A673 (cell line): ENCODE results near the gene TAP1. TPM values are rescaled to one million over a fixed set of nuclear protein-coding genes. Genes with fewer than 3 reads are reported as not detected.

Experiments
- BruUV-seq: library from RNA; stranded (reverse); fragments of 400-500 nt; replicated peaks from 2 replicates; lab custom pipeline; 2021; lab: Mats Ljungman, UMichigan
- CTCF ChIA-PET: fragments of 300-600 bp; sonication (Branson Sonifier 250); formaldehyde crosslinking; loops from one replicate; lab custom pipeline; 2022; ENCODE audit warnings: antibody characterized with exemption; lab: Charles Lee
- POLR2A ChIA-PET: fragments of 300-600 bp; sonication (Branson Sonifier 250); formaldehyde crosslinking; loops from one replicate; lab custom pipeline; 2022; ENCODE audit warnings: antibody characterized with exemption; ENCODE audit not compliant: low non-redundant PET; lab: Charles Lee
- DNase-seq: peaks from one replicate; pipeline ENCODE4 v3.0.0-alpha.2; 2015; ENCODE audit warnings: low spot score
- H3K27ac ChIP-seq: fragments of 200-600 bp; sonication (generic); 2 replicates; pipeline ENCODE4 v1.5.1; 2016; ENCODE audit warnings: mixed run types, low read depth, mild to moderate bottlenecking, mixed read lengths, antibody characterized with exemption, low read length; ENCODE audit not compliant: poor library complexity, severe bottlenecking
- H3K27me3 ChIP-seq: fragments of 200-600 bp; sonication (generic); replicated peaks from 2 replicates; pipeline ENCODE4 v1.6.1; 2017; ENCODE audit warnings: mixed run types, low read depth, mild to moderate bottlenecking, mixed read lengths, antibody characterized with exemption, low read length; ENCODE audit not compliant: insufficient read depth, poor library complexity
- H3K36me3 ChIP-seq: fragments of 200-600 bp; sonication (generic); 2 replicates; pipeline ENCODE4 v1.6.1; 2016; ENCODE audit warnings: mixed run types, mild to moderate bottlenecking, mixed read lengths, antibody characterized with exemption, low read length; ENCODE audit not compliant: insufficient read depth, poor library complexity, severe bottlenecking
- H3K4me1 ChIP-seq: fragments of 200-600 bp; sonication (generic); 2 replicates; pipeline ENCODE4 v1.6.1; 2017; ENCODE audit warnings: mixed run types, mild to moderate bottlenecking, mixed read lengths, antibody characterized with exemption, low read length; ENCODE audit not compliant: insufficient read depth, poor library complexity, severe bottlenecking
- H3K4me3 ChIP-seq: fragments of 200-600 bp; sonication (generic); 2 replicates; pipeline ENCODE4 v1.5.1; 2016; ENCODE audit warnings: low read depth, mixed run types, mild to moderate bottlenecking, mixed read lengths, low read length; ENCODE audit not compliant: poor library complexity, severe bottlenecking
- H3K9me3 ChIP-seq: fragments of 200-600 bp; sonication (generic); 2 replicates; pipeline ENCODE4 v1.6.1; 2016; ENCODE audit warnings: mixed run types, low read depth, mild to moderate bottlenecking, mixed read lengths, antibody characterized with exemption, low read length; ENCODE audit not compliant: poor library complexity, severe bottlenecking
- CTCF ChIP-seq: fragments of 300-800, 200-600 bp; sonication (generic); conservative IDR thresholded peaks from 2 replicates; pipeline ENCODE4 v1.5.1; 2017; ENCODE audit warnings: low read depth, mild to moderate bottlenecking, antibody characterized with exemption, low read length, moderate library complexity, mixed read lengths
- EZH2 ChIP-seq: fragments of 200-600 bp; sonication (generic); IDR thresholded peaks from 2 replicates; pipeline ENCODE4 v1.6.1; 2017; ENCODE audit warnings: borderline replicate concordance, low read depth, mild to moderate bottlenecking, mixed read lengths, antibody characterized with exemption, low read length; ENCODE audit not compliant: poor library complexity, severe bottlenecking
- intact Hi-C: fragments of 100-400 bp; cut with micrococcal nuclease; formaldehyde crosslinking; loops from one replicate; pipeline ENCODE4 v1.10.0; 2022; ENCODE audit not compliant: unreplicated experiment
- total RNA-seq: library from RNA; stranded (reverse); gene quantifications from 2 replicates; pipeline ENCODE4 v1.2.3, GENCODE V29; 2021

Gene TAP1
- total RNA-seq, 1 experiment from 2014 or later = 12.3 TPM

GRCh38 chr6:32888576-32888975 is 35.1 kb upstream of the TAP1 start:
- ChIA-PET POLR2A (interaction anchor here (0.7 kb wide), 1 partner anchor 33 kb away, joined by 3 read pairs; no protein-coding TSS in a partner anchor), CTCF (no interaction called here)
- no TSS peak for BruUV-seq
- Histone ChIP-seq H3K4me3 (no peak overlapping the region), H3K36me3 (no peaks in the 10 kb centered on the region), H3K27ac (no peak overlapping the region), H3K9me3 (no peaks in the 10 kb centered on the region), H3K27me3 (no peaks in the 10 kb centered on the region), H3K4me1 (peaks cover 5% of the 10 kb centered on the region)
- intact Hi-C loops = no loop called here
- DNase-seq = no peak
- no peak for TF ChIP-seq EZH2
- TF ChIP-seq CTCF = no peak

- Histone ChIP-seq H3K9me3 (no peaks in the 10 kb centered on the region), H3K27me3 (no peaks in the 10 kb centered on the region), H3K27ac (no peak overlapping the region), H3K36me3 (no peaks in the 10 kb centered on the region), H3K4me3 (no peak overlapping the region), H3K4me1 (peaks cover 5% of the 10 kb centered on the region)
- DNase-seq = no peak
- BruUV-seq = no TSS peak
- TF ChIP-seq EZH2 (no peak), CTCF (no peak)
- CTCF ChIA-PET = no interaction called here
- intact Hi-C loops = loop anchor here (2.0 kb wide), 1 partner anchor 65 kb away; the partner anchor contains the start of gene HLA-DMA
- POLR2A ChIA-PET = no interaction called here
These were observed 34.1 kb upstream of the TAP1 start for GRCh38 chr6:32887616-32888015.

GRCh38 chr6:32886681-32887383 is 33.3 kb upstream of the TAP1 start:
- POLR2A ChIA-PET = interaction anchor here (0.7 kb wide), 1 partner anchor 94 kb away, joined by 3 read pairs; no protein-coding TSS in a partner anchor
- no peak overlapping the region for H3K27ac ChIP-seq
- H3K4me3 ChIP-seq = no peak overlapping the region
- BruUV-seq = no TSS peak
- TF ChIP-seq CTCF (no peak), EZH2 (no peak)
- intact Hi-C loops = loop anchor here (2.0 kb wide), 1 partner anchor 66 kb away; the partner anchor contains the start of gene HLA-DMA
- H3K9me3 ChIP-seq = no peaks in the 10 kb centered on the region
- H3K27me3 ChIP-seq = no peaks in the 10 kb centered on the region
- H3K36me3 ChIP-seq = no peaks in the 10 kb centered on the region
- CTCF ChIA-PET = interaction anchor here (0.7 to 2.2 kb wide), 4 partner anchors 12 to 97 kb away, joined by 3 to 20 read pairs (median 6); partner anchors contain the start of gene TAP2
- DNase-seq = peak; percentile 55
- peaks cover 5% of the 10 kb centered on the region for H3K4me1 ChIP-seq
